ENCODE data around the gene COL18A1.

COL18A1 gene

GRCh38 chr21:45428534-45428933 lies 23.6 kb downstream of the COL18A1 start:
- H3K4me3 ChIP-seq (ENCODE audit: low read depth, low read length), result no peak overlapping the region
- in situ Hi-C loops (cut with HindIII; ENCODE audit: low sequenced_read_pairs), result no loop called here
- DNase-seq (ENCODE audit: low read depth), result no peak
- no peak for TF ChIP-seq CTCF (IDR thresholded peaks at IDR 0.05; ENCODE audit: low read depth, low read length, missing control alignments)

- DNase-seq (ENCODE audit: low read depth), result no peak
- in situ Hi-C loops (cut with HindIII; ENCODE audit: low sequenced_read_pairs), result loop anchor here (10.0 kb wide), 1 partner anchor 285 kb away; no protein-coding TSS in a partner anchor
- no peak for TF ChIP-seq CTCF (IDR thresholded peaks at IDR 0.05; ENCODE audit: low read depth, low read length, missing control alignments)
- no peak overlapping the region for H3K4me3 ChIP-seq (ENCODE audit: low read depth, low read length)
These were observed 24.5 kb downstream of the COL18A1 start for GRCh38 chr21:45429221-45430175.

DNA sequence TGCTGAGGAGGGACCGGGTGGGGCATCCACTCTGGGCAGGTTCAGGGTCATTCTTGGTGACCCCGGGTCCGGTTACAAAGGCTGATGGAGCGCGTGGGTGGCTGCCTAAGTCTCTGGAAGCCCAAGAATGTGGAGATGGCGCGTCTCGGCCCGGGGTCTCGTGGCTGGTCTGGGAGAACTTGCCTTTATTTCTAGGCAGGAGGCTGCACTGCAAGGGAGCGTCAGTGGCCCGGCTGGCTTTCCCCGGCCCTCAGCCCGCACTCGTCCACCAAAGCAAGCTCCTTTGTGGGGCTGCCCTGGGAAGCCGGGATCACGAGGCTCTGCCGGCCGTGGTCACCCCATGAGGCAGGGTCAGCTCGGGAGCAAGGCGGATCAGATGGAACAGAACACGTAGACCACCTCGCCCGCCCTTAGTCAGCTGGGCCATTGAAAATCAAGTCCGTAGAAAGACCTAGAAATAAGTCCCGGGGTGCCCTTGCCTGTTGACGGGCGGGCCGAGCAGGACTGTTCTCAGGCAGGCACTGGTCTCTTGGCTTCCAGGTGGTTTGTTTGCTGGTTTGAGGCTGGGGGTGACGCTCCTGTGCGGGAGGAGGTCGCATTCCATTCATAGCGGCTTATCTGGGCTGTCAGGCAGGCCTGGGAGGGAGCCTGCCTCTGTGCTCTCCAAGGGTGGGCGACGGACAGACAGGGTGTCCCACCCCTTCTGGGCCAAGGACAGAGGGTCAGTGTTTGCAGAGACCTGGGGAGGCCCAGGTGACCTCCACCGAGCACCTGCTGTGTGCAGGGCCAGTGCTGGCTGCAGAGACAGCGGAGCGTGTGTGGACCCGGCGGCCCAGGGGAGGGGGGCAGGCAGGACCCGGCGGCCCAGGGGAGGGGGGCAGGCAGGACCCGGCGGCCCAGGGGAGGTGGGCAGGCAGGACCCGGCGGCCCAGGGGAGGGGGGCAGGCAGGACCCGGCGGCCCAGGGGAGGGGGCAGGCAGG lies 25.8 kb downstream of the COL18A1 start:
- in situ Hi-C loops (cut with HindIII; ENCODE audit: low sequenced_read_pairs), result loop anchor here (10.0 kb wide), 1 partner anchor 286 kb away; no protein-coding TSS in a partner anchor
- TF ChIP-seq CTCF (IDR thresholded peaks at IDR 0.05; ENCODE audit: low read depth, low read length, missing control alignments), result no peak
- no peak for DNase-seq (ENCODE audit: low read depth)
- H3K4me3 ChIP-seq (ENCODE audit: low read depth, low read length), result no peak overlapping the region

DNA sequence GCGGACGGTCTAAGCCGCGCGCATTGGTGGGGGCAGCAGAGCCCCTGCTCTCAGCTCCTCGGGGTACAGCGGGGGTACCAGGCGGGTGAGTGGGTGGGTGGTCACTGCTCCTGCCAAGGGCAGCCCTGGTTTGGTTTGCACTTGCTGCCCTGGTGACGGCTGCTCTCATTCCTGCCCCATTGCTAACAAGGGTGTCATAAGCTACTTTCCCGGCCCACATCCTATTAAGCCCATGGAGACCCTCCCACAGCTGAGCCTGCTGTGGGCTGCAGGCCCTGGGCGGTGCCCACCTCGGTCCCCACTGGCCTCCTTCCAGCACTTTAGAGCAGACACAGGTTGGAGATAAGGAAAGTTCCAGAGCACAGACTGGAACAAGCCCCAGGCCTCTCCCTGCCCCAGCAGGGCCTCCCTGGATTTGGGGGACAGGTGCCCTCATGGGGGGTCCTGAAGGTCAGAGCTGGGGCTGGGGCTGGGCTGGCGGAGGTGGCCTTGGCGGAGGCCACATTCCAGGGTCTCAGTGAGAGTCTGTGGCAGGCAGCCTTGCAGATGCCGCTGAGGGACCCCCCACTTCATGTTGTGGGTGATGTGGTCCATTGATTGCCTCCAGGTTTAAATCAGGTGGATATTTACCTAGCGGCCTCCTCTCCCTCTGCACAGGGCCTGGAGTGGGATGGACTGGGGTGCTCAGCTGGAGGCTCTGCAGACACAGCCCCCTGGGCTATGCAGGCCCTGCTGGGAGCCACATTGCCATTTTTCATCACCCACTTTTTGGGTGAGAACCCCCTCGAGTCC lies 27.0 kb downstream of the COL18A1 start:
- TF ChIP-seq CTCF (IDR thresholded peaks at IDR 0.05; ENCODE audit: low read depth, low read length, missing control alignments), result no peak
- in situ Hi-C loops (cut with HindIII; ENCODE audit: low sequenced_read_pairs), result loop anchor here (10.0 kb wide), 1 partner anchor 287 kb away; no protein-coding TSS in a partner anchor
- DNase-seq (ENCODE audit: low read depth), result no peak
- H3K4me3 ChIP-seq (ENCODE audit: low read depth, low read length), result no peak overlapping the region

GRCh38 chr21:45432575-45433255 lies 27.8 kb downstream of the COL18A1 start:
- no peak overlapping the region for H3K4me3 ChIP-seq (ENCODE audit: low read depth, low read length)
- no peak for TF ChIP-seq CTCF (IDR thresholded peaks at IDR 0.05; ENCODE audit: low read depth, low read length, missing control alignments)
- in situ Hi-C loops (cut with HindIII; ENCODE audit: low sequenced_read_pairs), result loop anchor here (10.0 kb wide), 1 partner anchor 288 kb away; no protein-coding TSS in a partner anchor
- no peak for DNase-seq (ENCODE audit: low read depth)

All from astrocyte of the cerebellum (primary cell).